ENCODE measurements around the gene KLF3. TPM values are rescaled to one million over a fixed set of nuclear protein-coding genes. Genes with fewer than 3 reads are reported as not detected.
A peak's percentile ranks its signal among the peaks of the same experiment; 100 is the strongest.

KLF3 gene
- total and polyA plus RNA-seq, 2 of the 8 experiments (the other 6 are each of a cell fraction or from before 2014, with no cell fraction given): 8.0 to 14.9 TPM

- Histone ChIP-seq H3K27ac (ENCODE audit: low read depth, low read length) (peak overlapping the region; percentile 73; the same call in 1 of the 2 replicates), H3K4me1 (replicated peaks in 1 of 4; ENCODE audit: control insufficient read depth in 3 of 4, insufficient read depth in 4 of 4, low read length in 3 of 4) (peaks cover 5 to 17% (median 8%) of the 10 kb centered on the region in 4 experiments; a peak in 5 of 7 replicates)
- TF ChIP-seq SRF (IDR thresholded peaks at IDR 0.05; ENCODE audit: low read depth, low read length): no peak
- TF ChIP-seq CHD2 (IDR thresholded peaks at IDR 0.05; ENCODE audit: low read length): no peak
- TF ChIP-seq TAF1 (IDR thresholded peaks at IDR 0.05; ENCODE audit: low read depth, low read length): peak; percentile 68
- TF ChIP-seq MAFK (IDR thresholded peaks at IDR 0.05; ENCODE audit: low read depth, low read length): no peak
- no peak for TF ChIP-seq RNF2 (IDR thresholded peaks at IDR 0.05; ENCODE audit: borderline replicate concordance, low read depth, low read length, missing control alignments, poor library complexity, severe bottlenecking)
- peak; percentile 57 for TF ChIP-seq ASH2L (IDR thresholded peaks at IDR 0.05; ENCODE audit: low read length)
- TF ChIP-seq, protein P1, sequence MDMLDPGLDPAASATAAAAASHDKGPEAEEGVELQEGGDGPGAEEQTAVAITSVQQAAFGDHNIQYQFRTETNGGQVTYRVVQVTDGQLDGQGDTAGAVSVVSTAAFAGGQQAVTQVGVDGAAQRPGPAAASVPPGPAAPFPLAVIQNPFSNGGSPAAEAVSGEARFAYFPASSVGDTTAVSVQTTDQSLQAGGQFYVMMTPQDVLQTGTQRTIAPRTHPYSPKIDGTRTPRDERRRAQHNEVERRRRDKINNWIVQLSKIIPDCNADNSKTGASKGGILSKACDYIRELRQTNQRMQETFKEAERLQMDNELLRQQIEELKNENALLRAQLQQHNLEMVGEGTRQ (IDR thresholded peaks at IDR 0.05; ENCODE audit: low read length): no peak
- TF ChIP-seq POU5F1 (IDR thresholded peaks at IDR 0.05; ENCODE audit: low read depth, low read length): no peak
Observed at GRCh38 chr4:38664706-38665401, 855 bp downstream of the KLF3 start.

More at GRCh38 chr4:38664706-38665401, 855 bp downstream of the KLF3 start:
- H3K9ac ChIP-seq (replicated peaks in 1 of 4; ENCODE audit: extremely low read depth in 1 of 4, low read depth in 3 of 4, low read length in 3 of 4): peak overlapping the region in 3 of 4 experiments; percentile 67 to 77 (median 75); a peak in 6 of 7 replicates
- ChIA-PET CTCF (ENCODE audit: partially characterized antibody) (no interaction called here), POLR2A (ENCODE audit: partially characterized antibody) (interaction anchor here (0.9 kb wide), 1 partner anchor 442 kb away, joined by 3 read pairs; no protein-coding TSS in a partner anchor)
- peaks cover 0 to 1% of the 10 kb centered on the region in 2 experiments for H4K20me1 ChIP-seq (replicated peaks in 1 of 2; ENCODE audit: control insufficient read depth in 1 of 2, insufficient read depth in 2 of 2, low read length in 2 of 2)
- H2BK12ac ChIP-seq (ENCODE audit: low read depth, low read length): peak overlapping the region; percentile 81; the same call in 1 of the 2 replicates
- WGBS, 2 experiments (ENCODE audit: extremely low coverage in 1 of 2, insufficient coverage in 1 of 2, insufficient read length in 1 of 2, insufficient replicate concordance in 2 of 2, low coverage in 1 of 2, low lambda C conversion rate in 2 of 2, missing lambda C conversion rate in 1 of 2): 3% methylated on average over 10 of the region's 53 CpGs; no CpG with 5 or more reads in 1 of the 2 experiments
- H3K79me2 ChIP-seq (ENCODE audit: control insufficient read depth in 1 of 2, insufficient read depth in 2 of 2, low read length in 2 of 2): peaks cover 0 to 40% of the 10 kb centered on the region in 2 experiments; a peak in 2 of 4 replicates
- no peaks in the 10 kb centered on the region for H3K36me3 ChIP-seq (ENCODE audit: control insufficient read depth in 2 of 4, insufficient read depth in 4 of 4, low read length in 3 of 4)
- no peak overlapping the region for H3K14ac ChIP-seq (ENCODE audit: insufficient read length)
- peak overlapping the region; percentile 93 for H4K8ac ChIP-seq (ENCODE audit: extremely low read depth, insufficient read depth, low read length)
- no peak for FAIRE-seq
- no peak overlapping the region for H2BK120ac ChIP-seq (replicated peaks; ENCODE audit: low read depth, low read length)
- peak overlapping the region; percentile 75 to 92 (median 80) for H3K4me3 ChIP-seq (ENCODE audit: extremely low read depth in 1 of 4, insufficient read depth in 2 of 4, low read depth in 3 of 4, low read length in 4 of 4)
- no peak overlapping the region for H2BK5ac ChIP-seq (ENCODE audit: low read depth, low read length)
- H3K79me1 ChIP-seq (ENCODE audit: low read depth, low read length): peaks cover 2% of the 10 kb centered on the region; the same call in 1 of the 2 replicates
- H3K18ac ChIP-seq (ENCODE audit: extremely low read depth, low read length): peak overlapping the region; percentile 78; the same call in 1 of the 2 replicates
- H2BK15ac ChIP-seq (ENCODE audit: low read length): no peak overlapping the region
- H3K4me2 ChIP-seq (ENCODE audit: insufficient read depth in 1 of 2, low read depth in 2 of 2, low read length in 2 of 2): peak overlapping the region; percentile 78 to 94
- no peak overlapping the region for H2BK20ac ChIP-seq (ENCODE audit: low read length)
- H3K27me3 ChIP-seq (replicated peaks in 1 of 4; ENCODE audit: control insufficient read depth in 3 of 4, extremely low read depth in 1 of 4, insufficient read depth in 3 of 4, low read length in 3 of 4): peaks cover 0 to 15% (median 13%) of the 10 kb centered on the region in 4 experiments; a peak in 6 of 7 replicates
- H2AFZ ChIP-seq (ENCODE audit: low read length): no peak overlapping the region
- no peak overlapping the region for H3K4ac ChIP-seq (replicated peaks; ENCODE audit: insufficient read length, low read depth, low read length)
- H3K23ac ChIP-seq (ENCODE audit: insufficient read length): no peak overlapping the region
- peak overlapping the region; percentile 94 for H3K56ac ChIP-seq (replicated peaks; ENCODE audit: insufficient read length, low read depth, low read length)
- H4K91ac ChIP-seq (replicated peaks; ENCODE audit: insufficient read length, low read length): no peak overlapping the region
- H4K5ac ChIP-seq (ENCODE audit: insufficient read length, low read depth, low read length): peak overlapping the region; percentile 86
- peaks cover 2% of the 10 kb centered on the region; the same call in 1 of the 2 replicates for H3K23me2 ChIP-seq (ENCODE audit: low read depth, low read length)
- no peaks in the 10 kb centered on the region for H3K9me3 ChIP-seq (ENCODE audit: insufficient read depth in 2 of 2, low read depth in 1 of 2, low read length in 1 of 2)
- DNase-seq (ENCODE audit: low read depth in 1 of 2, low spot score in 2 of 2): peak in 1 of 2 experiments; percentile 59
- H2AK5ac ChIP-seq (ENCODE audit: low read depth, low read length): no peak overlapping the region; the same call in 1 of the 2 replicates
